Body of pancreas (tissue), 4 donors: ENCODE measurements around the gene CMKLR1. TPM values are rescaled to one million over a fixed set of nuclear protein-coding genes. Genes with fewer than 3 reads are reported as not detected.

ENCODE experiments used
- ATAC-seq: fragments of 150-250 bp; one replicate; pipeline ENCODE4 v1.9.1; 2016
- DNase-seq, 4 donors: peaks; one replicate each; pipeline ENCODE4 v3.0.0-alpha.2; 2019
- H3K27ac ChIP-seq, 4 donors: fragments of 200-600 bp; sonication (generic); 1 replicate in 3 of 4; 2 replicates in 1 of 4; pipeline versions ENCODE4 v1.5.1 to v1.6.1; 2016 to 2019; ENCODE audit warnings: mild to moderate bottlenecking in 1 of 4, mixed read lengths in 1 of 4, moderate library complexity in 1 of 4
- H3K27me3 ChIP-seq, 2 donors: fragments of 200-600 bp; sonication (generic); one replicate each; pipeline ENCODE4 v1.6.0; 2016; ENCODE audit warnings: mild to moderate bottlenecking in 1 of 2
- H3K36me3 ChIP-seq, 2 donors: fragments of 200-600 bp; sonication (generic); replicated peaks in 1 of 2; 2 replicates each; pipeline ENCODE4 v1.5.1; 2016; ENCODE audit warnings: low read depth in 2 of 2; ENCODE audit not compliant: insufficient read depth in 1 of 2
- H3K4me1 ChIP-seq: fragments of 200-600 bp; sonication (generic); one replicate; pipeline ENCODE4 v1.6.0; 2016
- H3K4me3 ChIP-seq, 2 donors: fragments of 200-600 bp; sonication (generic); 1 replicate in 1 of 2; 2 replicates in 1 of 2; pipeline ENCODE4 v1.5.1; 2016 to 2019
- H3K9me3 ChIP-seq, 3 donors: fragments of 200-600 bp; sonication (generic); 1 replicate in 2 of 3; 2 replicates in 1 of 3; pipeline ENCODE4 v1.5.1; 2016
- CTCF ChIP-seq, 7 experiments: fragments of 450-650 bp in 4 of 7; fragments of 200-600 bp in 3 of 7; sonication (generic) in 3 of 7; IDR thresholded peaks; one replicate each; pipeline ENCODE4 v1.5.1; 2016 to 2019; ENCODE audit warnings: antibody characterized with exemption in 7 of 7
- POLR2A ChIP-seq, 3 donors: fragments of 450-650 bp; IDR thresholded peaks; one replicate each; pipeline ENCODE4 v1.6.1; 2016; ENCODE audit warnings: antibody characterized with exemption in 3 of 3, mild to moderate bottlenecking in 2 of 3
- WGBS, 2 donors: methylation state at CpG; one replicate each; pipeline ENCODE4 v1.1.5; 2017; 5-methylcytosine and 5-hydroxymethylcytosine counted together
- intact Hi-C: fragments of 100-400 bp; cut with DNase I; formaldehyde crosslinking; loops from one replicate; pipeline ENCODE4 v1.15.1; 2023
- total RNA-seq, 2 donors: library from RNA; depleted of rRNA; stranded (reverse); fragments of >200 nt; gene quantifications; one replicate each; pipeline ENCODE4 v1.1.0, GENCODE V29; 2016

The CMKLR1 gene
- total RNA-seq, 2 donors from 2014 or later = 5.3 to 5.7 TPM

GRCh38 chr12:108305991-108306501, 33.1 kb downstream of the CMKLR1 start:
- 45 to 47% methylated on average over 10 of the region's 10 CpGs for WGBS, 2 donors
- peak in 1 of 4 donors; percentile 36 for DNase-seq
- TF ChIP-seq POLR2A (IDR thresholded peaks at IDR 0.05) (no peak), CTCF (IDR thresholded peaks at IDR 0.05) (no peak)
- Histone ChIP-seq H3K9me3 (no peaks in the 10 kb centered on the region), H3K4me1 (peaks cover 53% of the 10 kb centered on the region), H3K36me3 (no peaks in the 10 kb centered on the region), H3K27me3 (no peaks in the 10 kb centered on the region), H3K27ac (peak overlapping the region in 3 of 4 donors; percentile 19 to 68 (median 62)), H3K4me3 (no peak overlapping the region)
- peak; percentile 18 for ATAC-seq
- intact Hi-C loops = no loop called here

GRCh38 chr12:108305520-108305919, 33.6 kb downstream of the CMKLR1 start:
- Histone ChIP-seq H3K27ac (peak overlapping the region in 3 of 4 donors; percentile 19 to 68 (median 62)), H3K4me1 (peaks cover 53% of the 10 kb centered on the region), H3K27me3 (no peaks in the 10 kb centered on the region), H3K36me3 (no peaks in the 10 kb centered on the region), H3K9me3 (no peaks in the 10 kb centered on the region), H3K4me3 (no peak overlapping the region)
- WGBS, 2 donors = 39 to 56% methylated on average over 3 to 9 of the region's 9 CpGs
- DNase-seq (peak; percentile 38 to 79 (median 64)), ATAC-seq (peak; percentile 49)
- intact Hi-C loops = no loop called here
- no peak for TF ChIP-seq CTCF (IDR thresholded peaks at IDR 0.05)
- peak in 1 of 3 donors; percentile 26 for TF ChIP-seq POLR2A (IDR thresholded peaks at IDR 0.05)

GRCh38 chr12:108304633-108305032, 34.5 kb downstream of the CMKLR1 start:
- H3K4me3 ChIP-seq = no peak overlapping the region
- no peaks in the 10 kb centered on the region for H3K36me3 ChIP-seq
- no peaks in the 10 kb centered on the region for H3K27me3 ChIP-seq
- WGBS, 2 donors = 25 to 49% methylated on average over 7 of the region's 7 CpGs
- H3K9me3 ChIP-seq = no peaks in the 10 kb centered on the region
- no peak for TF ChIP-seq POLR2A (IDR thresholded peaks at IDR 0.05)
- intact Hi-C loops = no loop called here
- DNase-seq (peak in 2 of 4 donors; percentile 28 to 50), ATAC-seq (no peak)
- peaks cover 53% of the 10 kb centered on the region for H3K4me1 ChIP-seq
- H3K27ac ChIP-seq = peak overlapping the region in 3 of 4 donors; percentile 19 to 68 (median 62)

GRCh38 chr12:108303703-108304102, 35.4 kb downstream of the CMKLR1 start:
- Histone ChIP-seq H3K36me3 (no peaks in the 10 kb centered on the region), H3K4me1 (peaks cover 53% of the 10 kb centered on the region), H3K4me3 (no peak overlapping the region), H3K9me3 (no peaks in the 10 kb centered on the region), H3K27me3 (no peaks in the 10 kb centered on the region), H3K27ac (peak overlapping the region; percentile 57 to 68 (median 63))
- ATAC-seq = no peak
- WGBS, 2 donors = 26 to 38% methylated on average over 7 to 8 of the region's 8 CpGs
- no peak for DNase-seq
- intact Hi-C loops = no loop called here
- TF ChIP-seq POLR2A (IDR thresholded peaks at IDR 0.05) (no peak), CTCF (IDR thresholded peaks at IDR 0.05) (no peak)

- no peaks in the 10 kb centered on the region for H3K36me3 ChIP-seq
- peak; percentile 68 for ATAC-seq
- no peaks in the 10 kb centered on the region for H3K9me3 ChIP-seq
- 8 to 19% methylated on average over 18 of the region's 18 CpGs for WGBS, 2 donors
- intact Hi-C loops = no loop called here
- H3K4me1 ChIP-seq = peaks cover 53% of the 10 kb centered on the region
- DNase-seq = peak; percentile 42 to 81 (median 64)
- H3K4me3 ChIP-seq = no peak overlapping the region
- peak overlapping the region; percentile 57 to 68 (median 63) for H3K27ac ChIP-seq
- TF ChIP-seq CTCF (IDR thresholded peaks at IDR 0.05) (peak in 3 of 7 experiments; percentile 21 to 37 (median 28)), POLR2A (IDR thresholded peaks at IDR 0.05) (no peak)
- no peaks in the 10 kb centered on the region for H3K27me3 ChIP-seq
Observed at GRCh38 chr12:108302403-108303311, 36.5 kb downstream of the CMKLR1 start.
